ENCODE data around the gene SGIP1.

Gene SGIP1

GRCh38 chr1:66540434-66541032 lies 6.6 kb downstream of the SGIP1 start:
- Mint-ChIP-seq H3K27me3 (ENCODE audit: low read depth) (no peaks in the 10 kb centered on the region), H3K9me3 (no peaks in the 10 kb centered on the region), H3K4me1 (no peaks in the 10 kb centered on the region), H3K27ac (no peak overlapping the region), H3K4me3 (no peak overlapping the region), H3K36me3 (ENCODE audit: low read depth) (no peaks in the 10 kb centered on the region)
- no peak for TF ChIP-seq CTCF (IDR thresholded peaks at IDR 0.05; ENCODE audit: unreplicated experiment in 3 of 3)

GRCh38 chr1:66542314-66542713 lies 8.4 kb downstream of the SGIP1 start:
- Mint-ChIP-seq H3K27ac (peak overlapping the region in 1 of 3 experiments; percentile 5), H3K36me3 (ENCODE audit: low read depth) (no peaks in the 10 kb centered on the region), H3K4me3 (no peak overlapping the region), H3K27me3 (ENCODE audit: low read depth) (no peaks in the 10 kb centered on the region), H3K9me3 (no peaks in the 10 kb centered on the region), H3K4me1 (no peaks in the 10 kb centered on the region)
- no peak for TF ChIP-seq CTCF (IDR thresholded peaks at IDR 0.05; ENCODE audit: unreplicated experiment in 3 of 3)

GRCh38 chr1:66542811-66543767 lies 9.1 kb downstream of the SGIP1 start:
- peak overlapping the region in 2 of 3 experiments; percentile 17 to 58 for H3K27ac Mint-ChIP-seq
- H3K4me1 Mint-ChIP-seq: no peaks in the 10 kb centered on the region
- no peaks in the 10 kb centered on the region for H3K9me3 Mint-ChIP-seq
- no peak for TF ChIP-seq CTCF (IDR thresholded peaks at IDR 0.05; ENCODE audit: unreplicated experiment in 3 of 3)
- H3K4me3 Mint-ChIP-seq: no peak overlapping the region
- H3K27me3 Mint-ChIP-seq (ENCODE audit: low read depth): no peaks in the 10 kb centered on the region
- no peaks in the 10 kb centered on the region for H3K36me3 Mint-ChIP-seq (ENCODE audit: low read depth)

- H3K36me3 Mint-ChIP-seq (ENCODE audit: low read depth): no peaks in the 10 kb centered on the region
- H3K27ac Mint-ChIP-seq: no peak overlapping the region
- TF ChIP-seq CTCF (IDR thresholded peaks at IDR 0.05; ENCODE audit: unreplicated experiment in 3 of 3): no peak
- H3K4me1 Mint-ChIP-seq: no peaks in the 10 kb centered on the region
- H3K27me3 Mint-ChIP-seq (ENCODE audit: low read depth): no peaks in the 10 kb centered on the region
- no peaks in the 10 kb centered on the region for H3K9me3 Mint-ChIP-seq
- no peak overlapping the region for H3K4me3 Mint-ChIP-seq
Measured at GRCh38 chr1:66546047-66546810, 12.3 kb downstream of the SGIP1 start.

GRCh38 chr1:66549017-66549416 lies 15.1 kb downstream of the SGIP1 start:
- no peaks in the 10 kb centered on the region for H3K36me3 Mint-ChIP-seq (ENCODE audit: low read depth)
- no peaks in the 10 kb centered on the region for H3K27me3 Mint-ChIP-seq (ENCODE audit: low read depth)
- peaks cover 14% of the 10 kb centered on the region for H3K4me1 Mint-ChIP-seq
- no peak overlapping the region for H3K27ac Mint-ChIP-seq
- no peak for TF ChIP-seq CTCF (IDR thresholded peaks at IDR 0.05; ENCODE audit: unreplicated experiment in 3 of 3)
- H3K4me3 Mint-ChIP-seq: no peak overlapping the region
- no peaks in the 10 kb centered on the region for H3K9me3 Mint-ChIP-seq
